Heart left ventricle (tissue), 16 donors: ENCODE results near the gene TMEM168. TPM values are rescaled to one million over a fixed set of nuclear protein-coding genes. Genes with fewer than 3 reads are reported as not detected.
A peak's percentile ranks its signal among the peaks of the same experiment; 100 is the strongest.

ENCODE experiments used
- ATAC-seq, 4 donors: fragments of 200-7000 bp; cut with Tn5 transposase; one replicate each; pipeline ENCODE4 v1.9.1; 2020 to 2022; ENCODE audit warnings: moderate library complexity in 4 of 4, mild to moderate bottlenecking in 3 of 4, moderate number of reproducible peaks in 1 of 4
- DNase-seq, 5 donors: peaks; one replicate each; pipeline ENCODE4 v3.0.0-alpha.2; 2020
- H3K27ac ChIP-seq, 12 donors: fragments of 200-600 bp; sonication (generic) in 4 of 12; one replicate each; pipeline versions ENCODE4 v1.5.0 to v1.8.0; 2016 to 2022; ENCODE audit warnings: mild to moderate bottlenecking in 2 of 12
- H3K27me3 ChIP-seq, 9 donors: fragments of 200-600 bp; sonication (generic) in 2 of 9; one replicate each; pipeline versions ENCODE4 v1.5.1 to v1.8.0; 2016 to 2022; ENCODE audit warnings: mild to moderate bottlenecking in 3 of 9
- H3K36me3 ChIP-seq, 9 donors: fragments of 200-600 bp; sonication (generic) in 2 of 9; one replicate each; pipeline versions ENCODE4 v1.5.0 to v1.8.0; 2018 to 2022; ENCODE audit warnings: mild to moderate bottlenecking in 2 of 9
- H3K4me1 ChIP-seq, 12 donors: fragments of 200-600 bp; sonication (generic) in 4 of 12; one replicate each; pipeline versions ENCODE4 v1.5.0 to v1.8.0; 2016 to 2022; ENCODE audit warnings: mild to moderate bottlenecking in 3 of 12
- H3K4me3 ChIP-seq, 12 donors: fragments of 200-600 bp; sonication (generic) in 4 of 12; one replicate each; pipeline versions ENCODE4 v1.5.0 to v1.8.0; 2017 to 2022; ENCODE audit warnings: mild to moderate bottlenecking in 9 of 12, moderate library complexity in 4 of 12
- H3K9me3 ChIP-seq, 12 donors: fragments of 200-600 bp; sonication (generic) in 4 of 12; one replicate each; pipeline versions ENCODE4 v1.5.0 to v1.8.0; 2016 to 2022; ENCODE audit warnings: mild to moderate bottlenecking in 1 of 12
- CTCF ChIP-seq, 12 donors: fragments of 200-600 bp; sonication (generic) in 4 of 12; IDR thresholded peaks; one replicate each; pipeline versions ENCODE4 v1.5.0 to v1.8.0; 2018 to 2022; ENCODE audit warnings: antibody characterized with exemption in 12 of 12, mild to moderate bottlenecking in 5 of 12
- POLR2A ChIP-seq, 2 donors: fragments of 450-650 bp; IDR thresholded peaks; one replicate each; pipeline ENCODE4 v1.6.1; 2017; ENCODE audit warnings: antibody characterized with exemption in 2 of 2, mild to moderate bottlenecking in 2 of 2, moderate library complexity in 2 of 2
- WGBS, 4 donors: extraction: QIAGEN DNeasy Blood & Tissue Kit in 2 of 4; methylation state at CpG; one replicate each; pipeline versions ENCODE4 v1.1.5 to v1.1.7; 2013 to 2018; 5-methylcytosine and 5-hydroxymethylcytosine counted together
- intact Hi-C, 10 donors: fragments of 100-400 bp; cut with DNase I; formaldehyde crosslinking; loops; one replicate each; pipeline versions ENCODE4 v1.11.1 to v1.14.2; 2022
- polyA plus RNA-seq, 2 donors: library from polyadenylated mRNA; stranded (reverse); fragments of 200-250 nt; gene quantifications; one replicate each; pipeline ENCODE4 v1.2.3, GENCODE V29; 2013
- total RNA-seq, 9 donors: library from RNA; depleted of rRNA in 2 of 9; stranded (reverse); fragments of >200 nt in 2 of 9; fragmentation: NEBNext Ultra II Directional in 3 of 9; extraction: Animal tissue kit (Norgen Biotek cat#: 25700) in 3 of 9; gene quantifications; one replicate each; pipeline versions ENCODE4 v1.1.0 to v1.2.4, GENCODE V29; 2016 to 2023
- donor health status: ischemic (EF 13 %, LVEDD 7.1; RV severe dilation, severe dysfunction).
- donor health status: healthy with polysubstance abuse.
- donor health status: DM: no; HTN: yes; CAD: no.
- donor health status: DM: no; HTN: no; CAD: no.
- donor health status: ischemic (EF 25% LVEDD 6.9; RV normal size, moderate dysfunction).
- donor health status: ischemic (EF 25% LVEDD 5.7; RV mildly dilated, moderate dysfunction).
- donor health status: healthy.
- donor health status: DM: yes; HTN: yes; CAD: no.
- donor health status: ischemic (EF 35%, LVEDD 5.7; RV mildly dilated, moderate dysfunction).
- donor health status: nonischemic (EF 11% LVEDD 7.7; RV severe dilation, severe dysfunction).
- donor health status: DM: yes; HTN: yes; CAD: no.
- donor health status: PGD.
- donor health status: ischemic (EF 29% LVEDD 5.4; RV normal size, mild dysfunction).
- donor health status: nonischemic (EF 23%, LVEDD 6.1; RV moderate dilation, normal function).

TMEM168 gene
- total and polyA plus RNA-seq, 11 donors, result 6.7 to 23.3 (median 16.9) TPM

- Histone ChIP-seq H3K9me3 (peaks cover 0 to 46% (median 16%) of the 10 kb centered on the region in 12 donors), H3K36me3 (no peaks in the 10 kb centered on the region), H3K27ac (no peak overlapping the region), H3K4me3 (no peak overlapping the region), H3K27me3 (no peaks in the 10 kb centered on the region), H3K4me1 (peaks cover 0 to 12% (median 0%) of the 10 kb centered on the region in 12 donors)
- ATAC-seq (no peak), DNase-seq (no peak)
- WGBS, 4 donors, result 63 to 72% (median 66%) methylated on average over 3 of the region's 3 CpGs
- TF ChIP-seq CTCF (IDR thresholded peaks at IDR 0.05) (no peak), POLR2A (IDR thresholded peaks at IDR 0.05) (no peak)
- intact Hi-C loops, result loop anchor here in 1 of 10 donors (10.0 kb wide), 1 partner anchor 61 kb away; no protein-coding TSS in a partner anchor
Measured at GRCh38 chr7:112726076-112726475, 64.1 kb downstream of the TMEM168 start.

GRCh38 chr7:112723416-112723815, 66.8 kb downstream of the TMEM168 start:
- ATAC-seq (no peak), DNase-seq (no peak)
- TF ChIP-seq CTCF (IDR thresholded peaks at IDR 0.05), result no peak
- H3K36me3 ChIP-seq, result no peaks in the 10 kb centered on the region
- intact Hi-C loops, result loop anchor here in 1 of 10 donors (10.0 kb wide), 1 partner anchor 59 kb away; no protein-coding TSS in a partner anchor
- 78 to 88% (median 82%) methylated on average over 4 of the region's 4 CpGs for WGBS, 4 donors
- no peaks in the 10 kb centered on the region for H3K27me3 ChIP-seq
- H3K27ac ChIP-seq, result no peak overlapping the region
- H3K4me1 ChIP-seq, result peaks cover 0 to 12% (median 0%) of the 10 kb centered on the region in 12 donors
- H3K4me3 ChIP-seq, result no peak overlapping the region
- H3K9me3 ChIP-seq, result peaks cover 0 to 32% (median 7%) of the 10 kb centered on the region in 12 donors

- peaks cover 0 to 12% (median 0%) of the 10 kb centered on the region in 12 donors for H3K4me1 ChIP-seq
- TF ChIP-seq POLR2A (IDR thresholded peaks at IDR 0.05) (no peak), CTCF (IDR thresholded peaks at IDR 0.05) (no peak)
- DNase-seq (no peak), ATAC-seq (peak in 2 of 4 donors; percentile 62 to 63)
- no peak overlapping the region for H3K27ac ChIP-seq
- H3K4me3 ChIP-seq, result no peak overlapping the region
- peaks cover 0 to 15% (median 0%) of the 10 kb centered on the region in 12 donors for H3K9me3 ChIP-seq
- no peaks in the 10 kb centered on the region for H3K27me3 ChIP-seq
- intact Hi-C loops, result loop anchor here in 1 of 10 donors (10.0 kb wide), 1 partner anchor 57 kb away; no protein-coding TSS in a partner anchor
- WGBS, 4 donors, result 34 to 51% (median 39%) methylated on average over 1 of the region's 1 CpG
- H3K36me3 ChIP-seq, result no peaks in the 10 kb centered on the region
Measured at GRCh38 chr7:112721366-112721765, 68.8 kb downstream of the TMEM168 start.

GRCh38 chr7:112715525-112715924, 74.7 kb downstream of the TMEM168 start:
- Histone ChIP-seq H3K27me3 (no peaks in the 10 kb centered on the region), H3K4me1 (peaks cover 0 to 2% (median 0%) of the 10 kb centered on the region in 12 donors), H3K27ac (no peak overlapping the region), H3K36me3 (no peaks in the 10 kb centered on the region), H3K4me3 (no peak overlapping the region), H3K9me3 (peaks cover 0 to 16% (median 0%) of the 10 kb centered on the region in 12 donors)
- no peak for DNase-seq
- ATAC-seq, result no peak
- WGBS, 4 donors, result 76 to 81% (median 77%) methylated on average over 4 of the region's 4 CpGs
- intact Hi-C loops, result no loop called here
- TF ChIP-seq CTCF (IDR thresholded peaks at IDR 0.05), result no peak
- no peak for TF ChIP-seq POLR2A (IDR thresholded peaks at IDR 0.05)
